Chondrocyte (in vitro differentiated cells): ENCODE results near the gene CCR5AS.
"Not testable (repeated sequence)": the region's sequence is repeated elsewhere in the genome, so short reads cannot be mapped to it uniquely, and the experiment has no call there.

Experiments used
- DNase-seq: peaks from one replicate; pipeline ENCODE4 v3.0.0; 2021; ENCODE audit warnings: mixed read lengths, low spot score
- H3K27ac Mint-ChIP-seq: one replicate; pipeline ENCODE4 v1.8.0; 2021; ENCODE audit warnings: mild to moderate bottlenecking, moderate library complexity, mixed read lengths; ENCODE audit not compliant: unreplicated experiment
- H3K27me3 Mint-ChIP-seq: 2 replicates; pipeline ENCODE4 v1.8.0; 2021; ENCODE audit warnings: low read depth, mixed read lengths
- H3K36me3 Mint-ChIP-seq: 2 replicates; pipeline ENCODE4 v1.8.0; 2021; ENCODE audit warnings: low read depth, mixed read lengths
- H3K4me1 Mint-ChIP-seq: 2 replicates; pipeline ENCODE4 v1.8.0; 2021; ENCODE audit warnings: low read depth, mild to moderate bottlenecking, mixed read lengths
- H3K4me3 Mint-ChIP-seq: one replicate; pipeline ENCODE4 v1.8.0; 2021; ENCODE audit warnings: mild to moderate bottlenecking, moderate library complexity, mixed read lengths; ENCODE audit not compliant: unreplicated experiment
- H3K9me3 Mint-ChIP-seq: 2 replicates; pipeline ENCODE4 v1.8.0; 2021; ENCODE audit warnings: low read depth, mixed read lengths
- TF ChIP-seq, protein P1 (sequence below): fragments of 200-600 bp; sonication (generic); IDR thresholded peaks from 2 replicates; pipeline ENCODE4 v1.5.0; 2021; ENCODE audit warnings: antibody characterized with exemption, mild to moderate bottlenecking, moderate library complexity

Gene CCR5AS

DNA sequence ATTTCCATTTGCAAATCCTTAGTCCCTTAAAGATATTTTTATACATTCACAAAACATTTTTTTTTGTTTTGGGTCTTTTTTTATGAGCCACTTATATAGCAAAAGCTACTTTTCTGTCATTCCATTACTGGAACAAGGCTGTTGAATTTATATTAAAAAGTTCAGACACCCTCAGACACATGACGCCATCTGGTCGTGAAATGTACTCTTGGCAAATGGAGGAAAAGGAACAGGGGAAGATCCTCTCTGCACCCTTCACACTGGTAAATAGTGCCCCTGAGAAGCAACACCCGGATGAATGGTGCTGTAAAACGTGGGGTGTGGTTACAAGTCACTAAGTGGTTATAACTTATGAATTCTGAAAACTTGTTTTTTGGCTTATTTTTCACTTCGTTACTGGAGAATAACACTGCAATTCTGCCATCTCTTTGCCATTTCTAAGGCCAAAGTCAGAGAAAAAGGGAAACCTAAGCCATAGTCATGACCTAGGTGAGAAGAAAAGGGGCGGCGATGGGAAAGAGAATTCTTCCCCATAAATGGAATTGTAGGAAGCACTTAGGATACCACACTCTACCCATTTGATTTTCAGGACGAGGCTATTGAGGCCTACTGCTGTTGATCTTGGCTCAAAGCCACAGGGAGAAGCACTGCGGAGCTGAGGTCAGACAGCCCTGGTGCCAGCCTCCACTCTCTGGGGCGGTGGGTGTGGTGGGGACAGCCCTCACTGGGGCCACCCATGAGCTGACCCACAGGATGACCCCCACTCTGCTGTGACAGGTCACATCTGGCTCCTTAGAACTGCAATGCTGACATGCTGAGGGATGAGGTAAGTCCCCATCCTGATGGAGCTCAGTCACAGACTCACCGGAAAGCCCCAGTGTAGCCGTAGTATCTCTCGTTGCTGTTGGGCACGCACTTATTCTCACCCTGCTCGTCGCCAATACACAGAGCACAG lies 36.0 kb upstream of the CCR5AS start:
- Mint-ChIP-seq H3K36me3 (no peaks in the 10 kb centered on the region), H3K27me3 (peaks cover 22% of the 10 kb centered on the region), H3K27ac (no peak overlapping the region), H3K4me3 (no peak overlapping the region), H3K9me3 (no peaks in the 10 kb centered on the region), H3K4me1 (no peaks in the 10 kb centered on the region)
- TF ChIP-seq, protein P1, sequence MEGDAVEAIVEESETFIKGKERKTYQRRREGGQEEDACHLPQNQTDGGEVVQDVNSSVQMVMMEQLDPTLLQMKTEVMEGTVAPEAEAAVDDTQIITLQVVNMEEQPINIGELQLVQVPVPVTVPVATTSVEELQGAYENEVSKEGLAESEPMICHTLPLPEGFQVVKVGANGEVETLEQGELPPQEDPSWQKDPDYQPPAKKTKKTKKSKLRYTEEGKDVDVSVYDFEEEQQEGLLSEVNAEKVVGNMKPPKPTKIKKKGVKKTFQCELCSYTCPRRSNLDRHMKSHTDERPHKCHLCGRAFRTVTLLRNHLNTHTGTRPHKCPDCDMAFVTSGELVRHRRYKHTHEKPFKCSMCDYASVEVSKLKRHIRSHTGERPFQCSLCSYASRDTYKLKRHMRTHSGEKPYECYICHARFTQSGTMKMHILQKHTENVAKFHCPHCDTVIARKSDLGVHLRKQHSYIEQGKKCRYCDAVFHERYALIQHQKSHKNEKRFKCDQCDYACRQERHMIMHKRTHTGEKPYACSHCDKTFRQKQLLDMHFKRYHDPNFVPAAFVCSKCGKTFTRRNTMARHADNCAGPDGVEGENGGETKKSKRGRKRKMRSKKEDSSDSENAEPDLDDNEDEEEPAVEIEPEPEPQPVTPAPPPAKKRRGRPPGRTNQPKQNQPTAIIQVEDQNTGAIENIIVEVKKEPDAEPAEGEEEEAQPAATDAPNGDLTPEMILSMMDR, result peak; percentile 79
- no peak for DNase-seq

DNA sequence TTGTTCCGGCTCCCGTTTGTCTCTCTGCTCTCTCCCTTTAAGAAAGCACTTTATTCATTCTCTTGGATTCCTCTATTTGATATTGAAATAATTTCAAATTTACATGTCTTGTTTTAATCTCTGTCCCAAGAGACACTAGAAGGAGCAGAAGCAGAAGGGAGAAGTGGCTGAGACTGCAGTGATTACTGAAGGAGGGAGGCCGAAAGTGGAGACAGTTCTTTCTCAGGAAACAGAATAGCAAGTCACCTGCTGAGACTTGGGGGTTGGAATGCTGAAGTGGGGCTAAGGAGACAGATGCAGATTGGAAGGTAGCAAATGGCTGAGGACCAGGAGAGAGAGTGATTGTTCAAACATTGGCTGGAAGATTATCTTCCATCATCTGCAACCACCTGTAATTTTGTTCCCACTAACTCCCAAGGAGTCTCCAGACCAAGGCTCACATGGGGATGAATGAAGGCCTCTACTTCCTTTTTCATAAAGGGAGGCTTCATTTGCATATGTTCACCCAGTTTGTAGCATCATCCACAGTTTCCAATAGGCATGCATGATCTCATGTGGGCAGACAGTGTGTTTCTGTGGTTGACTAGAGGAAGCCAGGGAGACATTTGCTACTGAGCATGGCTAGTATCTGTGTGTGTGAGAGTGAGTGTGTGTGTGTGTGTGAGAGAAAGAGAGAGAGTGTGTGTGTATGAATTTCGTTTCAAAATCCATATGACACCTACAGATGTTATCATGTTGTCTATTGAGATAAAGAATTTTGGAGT lies 33.8 kb upstream of the CCR5AS start:
- Mint-ChIP-seq H3K36me3 (no peaks in the 10 kb centered on the region), H3K27me3 (peaks cover 7% of the 10 kb centered on the region), H3K9me3 (no peaks in the 10 kb centered on the region), H3K4me3 (no peak overlapping the region), H3K27ac (no peak overlapping the region), H3K4me1 (no peaks in the 10 kb centered on the region)
- no peak for DNase-seq
- TF ChIP-seq, protein P1, result no peak

DNA sequence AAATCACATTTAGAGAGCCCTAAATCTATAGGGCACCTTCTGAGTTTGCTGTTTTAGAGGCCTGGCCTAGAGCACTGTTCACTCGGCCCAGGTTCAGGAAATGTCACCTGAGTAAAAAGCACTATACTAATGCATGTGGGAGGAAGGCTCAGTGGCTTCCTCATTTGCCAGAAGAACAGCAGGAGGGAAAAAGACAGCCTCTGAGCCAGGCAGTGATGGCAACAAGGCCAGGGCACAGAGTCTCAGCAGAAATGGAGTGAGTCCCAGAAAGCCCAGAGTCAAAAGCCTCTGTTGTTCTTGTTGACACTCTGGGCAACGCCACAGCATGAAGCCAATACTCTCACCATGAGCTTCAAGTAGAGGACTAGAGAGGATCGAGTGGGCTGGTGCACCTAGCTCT lies 32.0 kb upstream of the CCR5AS start:
- DNase-seq, result no peak
- Mint-ChIP-seq H3K9me3 (no peaks in the 10 kb centered on the region), H3K27me3 (peaks cover 12% of the 10 kb centered on the region), H3K36me3 (no peaks in the 10 kb centered on the region), H3K4me1 (no peaks in the 10 kb centered on the region), H3K4me3 (no peak overlapping the region), H3K27ac (no peak overlapping the region)
- TF ChIP-seq, protein P1, result no peak

DNA sequence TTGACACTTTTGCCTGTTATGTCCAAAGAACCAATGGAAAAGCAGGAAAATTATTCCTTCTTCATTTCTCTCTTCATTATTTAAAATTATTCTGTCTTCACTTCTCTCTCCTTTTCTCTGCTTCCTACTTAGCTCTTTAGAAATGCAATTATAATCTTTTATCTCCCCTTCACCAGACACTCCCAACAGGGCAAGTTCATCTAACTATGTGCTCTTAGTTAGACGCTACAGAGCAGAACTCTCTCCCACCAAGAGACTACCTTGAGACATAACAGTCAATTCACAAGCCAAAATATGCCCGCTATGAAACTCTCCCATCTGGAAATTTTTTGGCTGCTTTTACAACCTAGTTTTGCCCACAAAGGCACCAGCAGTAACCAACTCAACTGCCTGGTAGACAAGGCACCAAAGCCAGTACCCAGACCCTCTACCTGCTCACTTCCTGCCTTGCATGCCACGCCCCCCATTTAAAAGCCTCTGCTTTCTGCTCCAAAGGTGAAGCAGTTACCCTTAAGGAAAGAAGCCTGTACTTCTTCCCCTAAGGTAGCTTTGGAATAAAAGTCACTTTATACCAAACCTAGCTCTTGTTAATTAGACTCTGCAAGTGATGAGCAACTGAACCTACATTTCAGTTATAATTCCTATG lies 28.3 kb upstream of the CCR5AS start:
- TF ChIP-seq, protein P1, result no peak
- Mint-ChIP-seq H3K4me3 (no peak overlapping the region), H3K36me3 (peaks cover 4% of the 10 kb centered on the region), H3K9me3 (peaks cover 14% of the 10 kb centered on the region), H3K27me3 (peaks cover 10% of the 10 kb centered on the region), H3K27ac (no peak overlapping the region), H3K4me1 (no peaks in the 10 kb centered on the region)
- DNase-seq, result no peak

- H3K4me1 Mint-ChIP-seq, result no peaks in the 10 kb centered on the region
- H3K4me3 Mint-ChIP-seq, result no peak overlapping the region
- peaks cover 4% of the 10 kb centered on the region for H3K36me3 Mint-ChIP-seq
- peaks cover 8% of the 10 kb centered on the region for H3K27me3 Mint-ChIP-seq
- DNase-seq, result no peak
- no peak overlapping the region for H3K27ac Mint-ChIP-seq
- H3K9me3 Mint-ChIP-seq, result peaks cover 14% of the 10 kb centered on the region
- TF ChIP-seq, protein P1, result no peak
Observed at GRCh38 chr3:46433841-46434240, 27.0 kb upstream of the CCR5AS start.

- not testable (repeated sequence) for H3K27ac Mint-ChIP-seq, DNase-seq, H3K4me1 Mint-ChIP-seq, H3K36me3 Mint-ChIP-seq, H3K27me3 Mint-ChIP-seq, H3K4me3 Mint-ChIP-seq
- peaks cover 14% of the 10 kb centered on the region for H3K9me3 Mint-ChIP-seq
Observed at GRCh38 chr3:46433118-46433517, 26.3 kb upstream of the CCR5AS start.

DNA sequence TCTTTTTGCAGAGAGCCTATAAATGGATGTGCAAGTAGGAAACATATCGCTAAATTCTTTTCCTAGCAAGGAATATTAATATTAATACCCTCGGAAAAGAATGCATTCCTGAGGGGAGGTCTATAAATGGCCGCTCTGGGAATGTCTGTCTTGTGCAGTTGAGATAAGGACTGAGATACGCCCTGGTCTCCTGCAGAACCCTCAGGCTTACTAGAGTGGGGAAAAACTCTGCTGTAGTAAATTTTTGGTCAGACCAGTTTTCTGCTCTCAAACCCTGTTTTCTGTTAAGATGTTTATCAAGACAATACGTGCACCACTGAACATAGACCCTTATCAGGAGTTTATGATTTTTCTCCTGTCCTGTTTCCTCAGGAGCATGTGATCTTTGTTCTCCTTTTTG lies 25.0 kb upstream of the CCR5AS start:
- DNase-seq, H3K27me3 Mint-ChIP-seq, H3K4me3 Mint-ChIP-seq, H3K4me1 Mint-ChIP-seq, H3K27ac Mint-ChIP-seq, H3K36me3 Mint-ChIP-seq: not testable (repeated sequence)
- peaks cover 14% of the 10 kb centered on the region for H3K9me3 Mint-ChIP-seq
